ENCODE results near the gene VCP.

The VCP gene

GRCh38 chr9:35054185-35054835, 18.1 kb downstream of the VCP start:
- DNase-seq (ENCODE audit: low read depth), result no peak
- H3K4me3 ChIP-seq (ENCODE audit: low read depth, low read length), result no peak overlapping the region
- no peak for TF ChIP-seq CTCF (IDR thresholded peaks at IDR 0.05; ENCODE audit: control insufficient read depth, extremely low read depth, insufficient read depth)

- H3K4me3 ChIP-seq (ENCODE audit: low read depth, low read length), result no peak overlapping the region
- peak; percentile 64 for TF ChIP-seq CTCF (IDR thresholded peaks at IDR 0.05; ENCODE audit: control insufficient read depth, extremely low read depth, insufficient read depth)
- peak; percentile 17 for DNase-seq (ENCODE audit: low read depth)
These were observed 21.1 kb downstream of the VCP start for GRCh38 chr9:35051069-35051967.

- no peak for TF ChIP-seq CTCF (IDR thresholded peaks at IDR 0.05; ENCODE audit: control insufficient read depth, extremely low read depth, insufficient read depth)
- H3K4me3 ChIP-seq (ENCODE audit: low read depth, low read length), result no peak overlapping the region
- no peak for DNase-seq (ENCODE audit: low read depth)
These were observed 23.9 kb downstream of the VCP start for GRCh38 chr9:35048511-35048910.

GRCh38 chr9:35044071-35044470, 28.4 kb downstream of the VCP start:
- DNase-seq (ENCODE audit: low read depth), result no peak
- TF ChIP-seq CTCF (IDR thresholded peaks at IDR 0.05; ENCODE audit: control insufficient read depth, extremely low read depth, insufficient read depth), result no peak
- no peak overlapping the region for H3K4me3 ChIP-seq (ENCODE audit: low read depth, low read length)

- DNase-seq (ENCODE audit: low read depth), result no peak
- TF ChIP-seq CTCF (IDR thresholded peaks at IDR 0.05; ENCODE audit: control insufficient read depth, extremely low read depth, insufficient read depth), result no peak
- H3K4me3 ChIP-seq (ENCODE audit: low read depth, low read length), result no peak overlapping the region
These were observed 29.4 kb downstream of the VCP start for GRCh38 chr9:35042891-35043545.

- TF ChIP-seq CTCF (IDR thresholded peaks at IDR 0.05; ENCODE audit: control insufficient read depth, extremely low read depth, insufficient read depth), result no peak
- H3K4me3 ChIP-seq (ENCODE audit: low read depth, low read length), result no peak overlapping the region
- no peak for DNase-seq (ENCODE audit: low read depth)
These were observed 30.3 kb downstream of the VCP start for GRCh38 chr9:35042081-35042604.

Measured in LNCaP clone FGC (cell line).